ENCODE data around the gene ACD.

ACD gene

GRCh38 chr16:67675999-67676398 lies 15.9 kb upstream of the ACD start:
- no peaks in the 10 kb centered on the region for H3K36me3 ChIP-seq (replicated peaks; ENCODE audit: low read depth, low read length)
- H3K9ac ChIP-seq (ENCODE audit: low read length), result no peak overlapping the region
- H3K27ac ChIP-seq (ENCODE audit: low read length), result no peak overlapping the region
- H2AFZ ChIP-seq (ENCODE audit: low read depth, low read length), result no peak overlapping the region
- peaks cover 16% of the 10 kb centered on the region for H3K4me1 ChIP-seq (ENCODE audit: low read length)
- no peaks in the 10 kb centered on the region for H3K79me2 ChIP-seq (ENCODE audit: low read length)
- H3K4me2 ChIP-seq (ENCODE audit: low read length), result no peak overlapping the region
- H4K20me1 ChIP-seq (ENCODE audit: insufficient read depth, low read length), result no peaks in the 10 kb centered on the region
- H3K27me3 ChIP-seq (ENCODE audit: low read depth, low read length), result no peaks in the 10 kb centered on the region
- TF ChIP-seq EZH2phosphoT487 (IDR thresholded peaks at IDR 0.05; ENCODE audit: low read depth), result no peak
- no peak for TF ChIP-seq CTCF (IDR thresholded peaks at IDR 0.05; ENCODE audit: low read depth, low read length)
- H3K9me3 ChIP-seq (ENCODE audit: insufficient read depth, low read length), result no peaks in the 10 kb centered on the region
- no peak overlapping the region for H3K4me3 ChIP-seq (ENCODE audit: low read length)

GRCh38 chr16:67675579-67675935 lies 15.5 kb upstream of the ACD start:
- Histone ChIP-seq H3K27ac (ENCODE audit: low read length) (no peak overlapping the region), H3K9ac (ENCODE audit: low read length) (no peak overlapping the region), H2AFZ (ENCODE audit: low read depth, low read length) (no peak overlapping the region), H4K20me1 (ENCODE audit: insufficient read depth, low read length) (no peaks in the 10 kb centered on the region), H3K4me3 (ENCODE audit: low read length) (no peak overlapping the region), H3K36me3 (replicated peaks; ENCODE audit: low read depth, low read length) (no peaks in the 10 kb centered on the region), H3K4me1 (ENCODE audit: low read length) (peaks cover 16% of the 10 kb centered on the region), H3K9me3 (ENCODE audit: insufficient read depth, low read length) (no peaks in the 10 kb centered on the region), H3K27me3 (ENCODE audit: low read depth, low read length) (no peaks in the 10 kb centered on the region), H3K79me2 (ENCODE audit: low read length) (no peaks in the 10 kb centered on the region), H3K4me2 (ENCODE audit: low read length) (no peak overlapping the region)
- TF ChIP-seq EZH2phosphoT487 (IDR thresholded peaks at IDR 0.05; ENCODE audit: low read depth) (no peak), CTCF (IDR thresholded peaks at IDR 0.05; ENCODE audit: low read depth, low read length) (no peak)

- H3K4me3 ChIP-seq (ENCODE audit: low read length), result no peak overlapping the region
- TF ChIP-seq EZH2phosphoT487 (IDR thresholded peaks at IDR 0.05; ENCODE audit: low read depth) (no peak), CTCF (IDR thresholded peaks at IDR 0.05; ENCODE audit: low read depth, low read length) (no peak)
- no peaks in the 10 kb centered on the region for H3K36me3 ChIP-seq (replicated peaks; ENCODE audit: low read depth, low read length)
- no peak overlapping the region for H3K27ac ChIP-seq (ENCODE audit: low read length)
- H3K4me1 ChIP-seq (ENCODE audit: low read length), result peaks cover 18% of the 10 kb centered on the region
- H3K27me3 ChIP-seq (ENCODE audit: low read depth, low read length), result no peaks in the 10 kb centered on the region
- no peak overlapping the region for H3K9ac ChIP-seq (ENCODE audit: low read length)
- no peaks in the 10 kb centered on the region for H4K20me1 ChIP-seq (ENCODE audit: insufficient read depth, low read length)
- no peak overlapping the region for H3K4me2 ChIP-seq (ENCODE audit: low read length)
- no peak overlapping the region for H2AFZ ChIP-seq (ENCODE audit: low read depth, low read length)
- H3K79me2 ChIP-seq (ENCODE audit: low read length), result no peaks in the 10 kb centered on the region
- no peaks in the 10 kb centered on the region for H3K9me3 ChIP-seq (ENCODE audit: insufficient read depth, low read length)
Observed at GRCh38 chr16:67674851-67675578, 15.0 kb upstream of the ACD start.

GRCh38 chr16:67673712-67674580 lies 13.9 kb upstream of the ACD start:
- no peak overlapping the region for H3K27ac ChIP-seq (ENCODE audit: low read length)
- no peak overlapping the region for H3K4me2 ChIP-seq (ENCODE audit: low read length)
- H4K20me1 ChIP-seq (ENCODE audit: insufficient read depth, low read length), result no peaks in the 10 kb centered on the region
- H3K36me3 ChIP-seq (replicated peaks; ENCODE audit: low read depth, low read length), result no peaks in the 10 kb centered on the region
- no peak overlapping the region for H3K4me3 ChIP-seq (ENCODE audit: low read length)
- no peak for TF ChIP-seq CTCF (IDR thresholded peaks at IDR 0.05; ENCODE audit: low read depth, low read length)
- H3K79me2 ChIP-seq (ENCODE audit: low read length), result no peaks in the 10 kb centered on the region
- no peaks in the 10 kb centered on the region for H3K27me3 ChIP-seq (ENCODE audit: low read depth, low read length)
- H3K4me1 ChIP-seq (ENCODE audit: low read length), result peaks cover 29% of the 10 kb centered on the region
- H3K9ac ChIP-seq (ENCODE audit: low read length), result no peak overlapping the region
- H3K9me3 ChIP-seq (ENCODE audit: insufficient read depth, low read length), result no peaks in the 10 kb centered on the region
- H2AFZ ChIP-seq (ENCODE audit: low read depth, low read length), result no peak overlapping the region
